SK-N-SH (cell line): ENCODE data around the gene LCP2. TPM values are rescaled to one million over a fixed set of nuclear protein-coding genes. Genes with fewer than 3 reads are reported as not detected.

Source experiments
- CTCF ChIA-PET: fragments of 300-600, 350-600 bp; formaldehyde crosslinking; extraction: SDS; loops from one replicate; lab custom pipeline; 2021; lab: Yijun Ruan, JAX
- POLR2A ChIA-PET: fragments of 350-600 bp; sonication (Branson Sonifier 250); formaldehyde crosslinking; extraction: SDS; loops from one replicate; lab custom pipeline; 2020; ENCODE audit warnings: antibody characterized with exemption, inconsistent platforms; lab: Yijun Ruan, JAX
- DNase-seq: peaks from one replicate; pipeline ENCODE4 v3.0.0; 2012
- H2AFZ ChIP-seq: fragments of 200-600 bp; sonication (generic); 2 replicates; pipeline ENCODE4 v1.8.1; 2016; ENCODE audit warnings: antibody characterized with exemption, mild to moderate bottlenecking, low read depth
- H3F3A ChIP-seq: fragments of 200-600 bp; sonication (generic); replicated peaks from 2 replicates; pipeline ENCODE3; 2016; ENCODE audit warnings: antibody characterized with exemption, mild to moderate bottlenecking; ENCODE audit not compliant: insufficient read depth
- H3K27ac ChIP-seq, 2 experiments: fragments of 200-500 bp in 1 of 2; fragments of 200-600 bp in 1 of 2; sonication (Bioruptor generic) in 1 of 2; sonication (generic), shearing (Covaris generic) in 1 of 2; 2 replicates each; pipeline versions ENCODE4 v1.5.1 to v1.6.1; 2014 to 2016; ENCODE audit warnings: low read depth in 2 of 2, inconsistent platforms in 1 of 2, low read length in 1 of 2, mild to moderate bottlenecking in 1 of 2, mixed read lengths in 1 of 2
- H3K27me3 ChIP-seq: fragments of 200-600 bp; sonication (generic), shearing (Covaris generic); 2 replicates; pipeline ENCODE4 v1.6.1; 2016; ENCODE audit warnings: mixed run types; ENCODE audit not compliant: insufficient read depth
- H3K36me3 ChIP-seq, 2 experiments: fragments of 200-500 bp in 1 of 2; fragments of 200-600 bp in 1 of 2; sonication (Bioruptor generic) in 1 of 2; sonication (generic) in 1 of 2; replicated peaks in 1 of 2; 2 replicates each; pipeline versions ENCODE3 to v1.5.1; 2014 to 2016; ENCODE audit warnings: low read length in 1 of 2, mild to moderate bottlenecking in 1 of 2; ENCODE audit not compliant: insufficient read depth in 2 of 2, control insufficient read depth in 1 of 2
- H3K4me1 ChIP-seq, 2 experiments: fragments of 200-500 bp in 1 of 2; fragments of 200-600 bp in 1 of 2; sonication (Bioruptor generic) in 1 of 2; sonication (generic), shearing (Covaris generic) in 1 of 2; 2 replicates each; pipeline versions ENCODE4 v1.5.1 to v1.6.1; 2014 to 2016; ENCODE audit warnings: low read depth in 1 of 2, low read length in 1 of 2, mixed run types in 1 of 2; ENCODE audit not compliant: insufficient read depth in 2 of 2, control insufficient read depth in 1 of 2
- H3K4me2 ChIP-seq: fragments of 200-600 bp; sonication (generic), shearing (Covaris generic); 2 replicates; pipeline ENCODE4 v1.6.1; 2017; ENCODE audit warnings: mixed run types
- H3K4me3 ChIP-seq, 2 experiments: fragments of 200-500 bp in 1 of 2; fragments of 200-600 bp in 1 of 2; sonication (Bioruptor generic) in 1 of 2; sonication (generic), shearing (Covaris generic) in 1 of 2; 2 replicates each; pipeline versions ENCODE4 v1.5.1 to v1.8.1; 2014 to 2016; ENCODE audit warnings: low read depth in 2 of 2, inconsistent platforms in 1 of 2, low read length in 1 of 2, mild to moderate bottlenecking in 1 of 2, mixed read lengths in 1 of 2, moderate library complexity in 1 of 2
- H3K79me2 ChIP-seq: fragments of 200-600 bp; sonication (generic); 2 replicates; pipeline ENCODE4 v1.8.1; 2017; ENCODE audit warnings: mild to moderate bottlenecking; ENCODE audit not compliant: insufficient read depth
- H3K9ac ChIP-seq: fragments of 200-600 bp; sonication (generic); 2 replicates; pipeline ENCODE4 v1.6.1; 2017; ENCODE audit warnings: mixed run types
- H3K9me2 ChIP-seq: fragments of 200-600 bp; sonication (generic); 2 replicates; pipeline ENCODE4 v1.6.1; 2017; ENCODE audit warnings: mixed run types
- H3K9me3 ChIP-seq: fragments of 200-600 bp; sonication (generic); 2 replicates; pipeline ENCODE4 v1.6.1; 2017; ENCODE audit warnings: mixed run types, mild to moderate bottlenecking, moderate library complexity
- H4K20me1 ChIP-seq: fragments of 200-600 bp; sonication (generic); 2 replicates; pipeline ENCODE4 v1.6.1; 2017; ENCODE audit warnings: mild to moderate bottlenecking, mixed run types; ENCODE audit not compliant: insufficient read depth
- CHD2 ChIP-seq: fragments of 150-350 bp; IDR thresholded peaks from 2 replicates; pipeline ENCODE4 v1.6.1; 2018; ENCODE audit warnings: low read length; ENCODE audit not compliant: partially characterized antibody
- CTCF ChIP-seq: fragments of 200-600 bp; sonication (generic); IDR thresholded peaks from 2 replicates; pipeline ENCODE4 v1.6.1; 2017; ENCODE audit warnings: antibody characterized with exemption, mild to moderate bottlenecking, moderate library complexity
- ELF1 ChIP-seq: IDR thresholded peaks from 2 replicates; pipeline ENCODE4 v1.4.0; 2012
- EZH2phosphoT487 ChIP-seq: fragments of 200-600 bp; sonication (generic); IDR thresholded peaks from 2 replicates; pipeline ENCODE4 v1.6.1; 2017; ENCODE audit warnings: low read depth, mixed run types, mild to moderate bottlenecking, antibody characterized with exemption, moderate library complexity, borderline replicate concordance
- FOXJ3 ChIP-seq: sonication (generic); formaldehyde crosslinking; IDR thresholded peaks from 2 replicates; pipeline ENCODE4 v1.5.1; 2020; ENCODE audit warnings: mild to moderate bottlenecking, missing genetic modification reagents
- FOXM1 ChIP-seq: IDR thresholded peaks from 2 replicates; pipeline ENCODE4 v1.4.0; 2012; ENCODE audit warnings: low read depth, mild to moderate bottlenecking
- GATA2 ChIP-seq: sonication (generic); formaldehyde crosslinking; IDR thresholded peaks from 2 replicates; pipeline ENCODE4 v1.5.0; 2020; ENCODE audit warnings: mild to moderate bottlenecking, missing genetic modification reagents
- MAX ChIP-seq: IDR thresholded peaks from 2 replicates; pipeline ENCODE4 v1.4.0; 2012; ENCODE audit warnings: low read depth
- MXI1 ChIP-seq: IDR thresholded peaks from 2 replicates; pipeline ENCODE4 v1.6.1; 2012; ENCODE audit warnings: mild to moderate bottlenecking, low read depth, low read length, improper control_type of control experiment
- NFIC ChIP-seq: IDR thresholded peaks from 2 replicates; pipeline ENCODE4 v1.4.0; 2012; ENCODE audit warnings: borderline replicate concordance
- NRF1 ChIP-seq: IDR thresholded peaks from 2 replicates; pipeline ENCODE4 v1.6.1; 2012; ENCODE audit warnings: low read depth, mild to moderate bottlenecking, low read length
- RAD21 ChIP-seq: IDR thresholded peaks from 2 replicates; pipeline ENCODE4 v1.6.1; 2012; ENCODE audit warnings: mild to moderate bottlenecking, low read length
- REST ChIP-seq: IDR thresholded peaks from 2 replicates; pipeline ENCODE4 v1.6.1; 2012; ENCODE audit warnings: mild to moderate bottlenecking, low read depth, low read length, moderate library complexity
- RFX5 ChIP-seq: IDR thresholded peaks from 2 replicates; pipeline ENCODE4 v1.6.1; 2012; ENCODE audit warnings: mild to moderate bottlenecking, improper control_type of control experiment, low read length
- SIN3A ChIP-seq: IDR thresholded peaks from 2 replicates; pipeline ENCODE4 v1.6.1; 2012; ENCODE audit warnings: low read depth, mild to moderate bottlenecking, low read length, moderate library complexity, borderline replicate concordance
- SMC3 ChIP-seq: IDR thresholded peaks from 2 replicates; pipeline ENCODE4 v1.6.1; 2012; ENCODE audit warnings: low read depth, low read length, improper control_type of control experiment
- TCF12 ChIP-seq: IDR thresholded peaks from 2 replicates; pipeline ENCODE4 v1.4.0; 2012
- USF2 ChIP-seq: fragments of 150-350 bp; IDR thresholded peaks from 2 replicates; pipeline ENCODE4 v1.6.1; 2017; ENCODE audit warnings: antibody characterized with exemption, low read length, low read depth, borderline replicate concordance
- YY1 ChIP-seq: IDR thresholded peaks from 2 replicates; pipeline ENCODE4 v1.4.0; 2012; ENCODE audit warnings: low read depth, mild to moderate bottlenecking
- WGBS: methylation state at CpG from one replicate; pipeline ENCODE4 v1.1.6; 2017; ENCODE audit warnings: low lambda C conversion rate; 5-methylcytosine and 5-hydroxymethylcytosine counted together
- polyA plus RNA-seq, 3 experiments: library from polyadenylated mRNA; depleted of rRNA; stranded (reverse); fragments of >200 nt; gene quantifications; 2 replicates each; pipeline ENCODE4 v1.2.3, GENCODE V29; 2012

The LCP2 gene
- polyA plus RNA-seq, 1 of the 3 experiments (the other 2 are of a cell fraction), result not detected

GRCh38 chr5:170292179-170293104 lies 5.1 kb downstream of the LCP2 start:
- H3K9ac ChIP-seq, result no peak overlapping the region
- no peaks in the 10 kb centered on the region for H3K9me2 ChIP-seq
- H3K79me2 ChIP-seq, result no peaks in the 10 kb centered on the region
- no peaks in the 10 kb centered on the region for H3K9me3 ChIP-seq
- H3K27me3 ChIP-seq, result peaks cover 6% of the 10 kb centered on the region; the same call in 1 of the 2 replicates
- no peak overlapping the region for H3K4me3 ChIP-seq
- WGBS, result 24% methylated on average over 4 of the region's 4 CpGs
- no peak for DNase-seq
- H3K4me2 ChIP-seq, result no peak overlapping the region
- no peaks in the 10 kb centered on the region for H4K20me1 ChIP-seq
- POLR2A ChIA-PET, result no interaction called here
- TF ChIP-seq SIN3A (no peak), CHD2 (no peak), RAD21 (no peak), MXI1 (no peak), GATA2 (CRISPR knock-in tag) (no peak), CTCF (no peak), EZH2phosphoT487 (no peak), NRF1 (no peak), TCF12 (no peak), FOXJ3 (CRISPR knock-in tag) (no peak), SMC3 (no peak), FOXM1 (no peak), ELF1 (no peak), REST (no peak), USF2 (no peak), NFIC (no peak), RFX5 (no peak), MAX (no peak), YY1 (no peak)
- CTCF ChIA-PET, result interaction anchor here (0.8 to 1.1 kb wide), 3 partner anchors 24 to 129 kb away, joined by 3 to 4 read pairs (median 3); no protein-coding TSS in a partner anchor
- H2AFZ ChIP-seq, result no peak overlapping the region
- H3F3A ChIP-seq, result no peaks in the 10 kb centered on the region
- H3K36me3 ChIP-seq, result no peaks in the 10 kb centered on the region
- H3K27ac ChIP-seq, result no peak overlapping the region
- no peaks in the 10 kb centered on the region for H3K4me1 ChIP-seq
